HCT116 (cell line): ENCODE measurements around the gene SLCO2B1. TPM values are rescaled to one million over a fixed set of nuclear protein-coding genes. Genes with fewer than 3 reads are reported as not detected.
A peak's percentile ranks its signal among the peaks of the same experiment; 100 is the strongest.

Experiments used
- ATAC-seq: fragments of 200-7000 bp; cut with Tn5 transposase; 2 replicates; pipeline ENCODE4 v1.9.1; 2020; ENCODE audit warnings: mild to moderate bottlenecking, moderate library complexity
- BruUV-seq: library from RNA; stranded (reverse); fragments of 400-500 nt; replicated peaks from 2 replicates; lab custom pipeline; 2021; lab: Mats Ljungman, UMichigan
- CTCF ChIA-PET: fragments of 300-600 bp; sonication (Branson Sonifier 250); formaldehyde crosslinking; loops from one replicate; lab custom pipeline; 2021; ENCODE audit warnings: antibody characterized with exemption; lab: Charles Lee
- POLR2A ChIA-PET: fragments of 300-600, 350-600 bp; sonication (Branson Sonifier 250); formaldehyde crosslinking; loops from one replicate; lab custom pipeline; 2021; ENCODE audit warnings: antibody characterized with exemption; lab: Charles Lee
- RAD21 ChIA-PET, 2 experiments: fragments of 300-600 bp; sonication (Branson Sonifier 250); formaldehyde crosslinking; loops; one replicate each; lab custom pipeline; 2023; ENCODE audit warnings: low total read pairs in 2 of 2; ENCODE audit not compliant: uncharacterized antibody in 2 of 2, unreplicated experiment in 2 of 2, low non-redundant PET in 1 of 2; lab: Charles Lee
- DNase-seq: peaks from one replicate; pipeline ENCODE4 v3.0.0-alpha.2; 2010; ENCODE audit warnings: low read depth, low spot score
- H2AFZ ChIP-seq: fragments of 200-600 bp; shearing (Covaris generic), sonication (generic); 2 replicates; pipeline ENCODE4 v1.6.1; 2017; ENCODE audit warnings: low read depth, mixed run types, mixed read lengths, antibody characterized with exemption, low read length; ENCODE audit not compliant: poor library complexity, severe bottlenecking
- H3K27ac ChIP-seq: 2 replicates; pipeline ENCODE4 v1.5.1; 2012; ENCODE audit warnings: low read depth, low read length
- H3K27me3 ChIP-seq: fragments of 200-600 bp; sonication (generic); 2 replicates; pipeline ENCODE4 v1.6.1; 2016; ENCODE audit warnings: mixed run types, low read length, mixed read lengths; ENCODE audit not compliant: insufficient read depth
- H3K36me3 ChIP-seq, 2 experiments: fragments of 200-500 bp in 1 of 2; fragments of 200-600 bp in 1 of 2; sonication (Bioruptor generic) in 1 of 2; sonication (generic) in 1 of 2; 2 replicates each; pipeline versions ENCODE4 v1.5.1 to v1.6.1; 2014 to 2016; ENCODE audit warnings: low read length in 2 of 2, inconsistent platforms in 1 of 2, mixed read lengths in 1 of 2, mixed run types in 1 of 2; ENCODE audit not compliant: insufficient read depth in 2 of 2, control insufficient read depth in 1 of 2
- H3K4me1 ChIP-seq, 2 experiments: fragments of 200-600 bp in 1 of 2; sonication (generic) in 1 of 2; 2 replicates each; pipeline versions ENCODE4 v1.5.1 to v1.6.1; 2012 to 2017; ENCODE audit warnings: low read length in 2 of 2, inconsistent platforms in 1 of 2, mild to moderate bottlenecking in 1 of 2, mixed read lengths in 1 of 2, mixed run types in 1 of 2, moderate library complexity in 1 of 2; ENCODE audit not compliant: insufficient read depth in 2 of 2, control insufficient read depth in 1 of 2
- H3K4me2 ChIP-seq: fragments of 200-600 bp; sonication (generic); 2 replicates; pipeline ENCODE4 v1.6.1; 2017; ENCODE audit warnings: mixed run types, low read length, mixed read lengths
- H3K4me3 ChIP-seq, 2 experiments: fragments of 200-600 bp in 1 of 2; sonication (generic) in 1 of 2; replicated peaks in 1 of 2; 2 replicates each; pipeline ENCODE4 v1.5.1; 2011 to 2016; ENCODE audit warnings: low read length in 2 of 2, control low read depth in 1 of 2, low read depth in 1 of 2, mild to moderate bottlenecking in 1 of 2, mixed read lengths in 1 of 2, mixed run types in 1 of 2
- H3K79me2 ChIP-seq: fragments of 200-600 bp; sonication (generic); 2 replicates; pipeline ENCODE4 v1.6.1; 2017; ENCODE audit warnings: mild to moderate bottlenecking, mixed run types, low read length, moderate library complexity, mixed read lengths; ENCODE audit not compliant: insufficient read depth
- H3K9ac ChIP-seq: fragments of 200-600 bp; sonication (generic); 2 replicates; pipeline ENCODE4 v1.6.1; 2016; ENCODE audit warnings: low read length, mixed read lengths
- H3K9me2 ChIP-seq: fragments of 200-600 bp; sonication (generic), shearing (Covaris generic); 2 replicates; pipeline ENCODE4 v1.6.1; 2017; ENCODE audit warnings: mixed run types, mild to moderate bottlenecking, moderate library complexity; ENCODE audit not compliant: insufficient read depth
- H3K9me3 ChIP-seq, 2 experiments: fragments of 200-500 bp in 1 of 2; fragments of 200-600 bp in 1 of 2; sonication (Bioruptor generic) in 1 of 2; sonication (generic) in 1 of 2; 2 replicates each; pipeline ENCODE4 v1.6.1; 2014 to 2017; ENCODE audit warnings: low read length in 2 of 2, mixed read lengths in 2 of 2, inconsistent platforms in 1 of 2, low read depth in 1 of 2, mild to moderate bottlenecking in 1 of 2, mixed run types in 1 of 2, moderate library complexity in 1 of 2; ENCODE audit not compliant: control insufficient read depth in 1 of 2, insufficient read depth in 1 of 2
- H4K20me1 ChIP-seq: fragments of 200-600 bp; sonication (generic), shearing (Covaris generic); 2 replicates; pipeline ENCODE4 v1.6.1; 2017; ENCODE audit warnings: mixed run types, mild to moderate bottlenecking, moderate library complexity; ENCODE audit not compliant: insufficient read depth
- RAD21 ChIP-seq: IDR thresholded peaks from 2 replicates; pipeline ENCODE4 v1.6.1; 2012; ENCODE audit warnings: low read depth, mild to moderate bottlenecking
- intact Hi-C: fragments of 100-400 bp; cut with micrococcal nuclease; formaldehyde crosslinking; loops from 2 replicates; pipeline ENCODE4 v1.10.0; 2022
- total RNA-seq: library from RNA; stranded (reverse); gene quantifications from one replicate; pipeline ENCODE4 v1.2.1, GENCODE V29; 2021; ENCODE audit not compliant: unreplicated experiment
- TF ChIP-seq, protein P1 (sequence below): IDR thresholded peaks from 2 replicates; pipeline ENCODE4 v1.6.1; 2012; ENCODE audit warnings: low read depth
- TF ChIP-seq, protein P2 (sequence below), 3 experiments: fragments of 200-600 bp in 1 of 3; sonication (generic) in 1 of 3; IDR thresholded peaks in 2 of 3; conservative IDR thresholded peaks in 1 of 3; 2 replicates each; pipeline ENCODE4 v1.5.1; 2012 to 2017; ENCODE audit warnings: low read depth in 2 of 3, low read length in 2 of 3, antibody characterized with exemption in 1 of 3, borderline replicate concordance in 1 of 3, control low read depth in 1 of 3, mild to moderate bottlenecking in 1 of 3, mixed read lengths in 1 of 3, mixed run types in 1 of 3, moderate library complexity in 1 of 3; ENCODE audit not compliant: insufficient read depth in 1 of 3

Gene SLCO2B1
- total RNA-seq, 1 experiment from 2014 or later = 0.81 TPM

DNA sequence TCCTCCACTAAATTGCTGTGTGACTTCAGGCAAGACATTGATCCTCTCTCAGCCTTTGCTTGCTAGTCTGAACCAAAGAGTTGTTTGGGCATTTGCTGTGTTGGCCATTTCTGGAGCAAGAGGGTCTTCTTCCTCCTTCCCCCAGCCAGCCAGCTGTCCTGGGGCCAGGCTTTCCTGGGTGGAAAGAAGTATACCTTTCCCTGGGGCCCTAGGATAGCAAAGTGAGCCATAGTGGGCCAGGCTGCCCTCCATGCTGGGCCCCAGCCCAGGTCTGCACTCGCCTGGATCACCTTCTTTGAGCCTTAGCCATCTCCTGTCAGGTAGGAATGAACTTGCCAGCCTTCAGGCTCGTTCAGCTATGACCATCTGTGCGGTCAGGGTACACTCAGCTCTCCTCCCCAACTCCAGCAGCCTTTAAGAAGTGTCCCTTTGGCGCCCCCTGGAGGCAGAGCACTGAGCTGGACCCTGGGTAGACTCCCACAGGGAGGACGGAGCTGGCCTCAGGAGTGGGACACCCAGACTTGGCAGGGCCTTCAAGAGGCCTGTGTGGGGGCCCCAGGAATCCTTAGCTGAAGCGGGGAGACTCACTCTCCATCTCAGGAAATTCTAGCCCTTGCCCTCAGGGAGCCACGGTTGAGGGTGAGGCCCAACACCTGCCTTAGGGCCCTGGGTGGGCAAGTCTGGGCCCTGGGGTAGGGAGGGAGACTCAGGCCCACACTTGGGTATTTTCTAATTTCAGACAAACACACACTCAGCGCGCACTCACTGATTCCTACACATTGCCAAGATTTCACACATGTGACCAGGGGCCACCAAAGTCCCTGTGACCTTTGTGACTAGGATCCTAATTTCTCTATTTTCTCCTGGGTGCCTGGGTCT, 54.0 kb downstream of the SLCO2B1 start:
- CTCF ChIA-PET = interaction anchor here (0.6 to 4.2 kb wide), 27 partner anchors 9 to 275 kb away, joined by 3 to 255 read pairs (median 5); partner anchors contain the start of gene TPBGL
- no peaks in the 10 kb centered on the region for H3K9me2 ChIP-seq
- intact Hi-C loops = loop anchor here (1.0 kb wide), 3 partner anchors 61 to 276 kb away; no protein-coding TSS in a partner anchor
- no peak overlapping the region for H3K27ac ChIP-seq
- H2AFZ ChIP-seq = no peak overlapping the region
- ATAC-seq (peak; percentile 100), DNase-seq (peak; percentile 64)
- no peaks in the 10 kb centered on the region for H3K9me3 ChIP-seq
- TF ChIP-seq, protein P1, sequence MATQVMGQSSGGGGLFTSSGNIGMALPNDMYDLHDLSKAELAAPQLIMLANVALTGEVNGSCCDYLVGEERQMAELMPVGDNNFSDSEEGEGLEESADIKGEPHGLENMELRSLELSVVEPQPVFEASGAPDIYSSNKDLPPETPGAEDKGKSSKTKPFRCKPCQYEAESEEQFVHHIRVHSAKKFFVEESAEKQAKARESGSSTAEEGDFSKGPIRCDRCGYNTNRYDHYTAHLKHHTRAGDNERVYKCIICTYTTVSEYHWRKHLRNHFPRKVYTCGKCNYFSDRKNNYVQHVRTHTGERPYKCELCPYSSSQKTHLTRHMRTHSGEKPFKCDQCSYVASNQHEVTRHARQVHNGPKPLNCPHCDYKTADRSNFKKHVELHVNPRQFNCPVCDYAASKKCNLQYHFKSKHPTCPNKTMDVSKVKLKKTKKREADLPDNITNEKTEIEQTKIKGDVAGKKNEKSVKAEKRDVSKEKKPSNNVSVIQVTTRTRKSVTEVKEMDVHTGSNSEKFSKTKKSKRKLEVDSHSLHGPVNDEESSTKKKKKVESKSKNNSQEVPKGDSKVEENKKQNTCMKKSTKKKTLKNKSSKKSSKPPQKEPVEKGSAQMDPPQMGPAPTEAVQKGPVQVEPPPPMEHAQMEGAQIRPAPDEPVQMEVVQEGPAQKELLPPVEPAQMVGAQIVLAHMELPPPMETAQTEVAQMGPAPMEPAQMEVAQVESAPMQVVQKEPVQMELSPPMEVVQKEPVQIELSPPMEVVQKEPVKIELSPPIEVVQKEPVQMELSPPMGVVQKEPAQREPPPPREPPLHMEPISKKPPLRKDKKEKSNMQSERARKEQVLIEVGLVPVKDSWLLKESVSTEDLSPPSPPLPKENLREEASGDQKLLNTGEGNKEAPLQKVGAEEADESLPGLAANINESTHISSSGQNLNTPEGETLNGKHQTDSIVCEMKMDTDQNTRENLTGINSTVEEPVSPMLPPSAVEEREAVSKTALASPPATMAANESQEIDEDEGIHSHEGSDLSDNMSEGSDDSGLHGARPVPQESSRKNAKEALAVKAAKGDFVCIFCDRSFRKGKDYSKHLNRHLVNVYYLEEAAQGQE = no peak
- peak; percentile 92 for TF ChIP-seq RAD21
- TF ChIP-seq, protein P2, sequence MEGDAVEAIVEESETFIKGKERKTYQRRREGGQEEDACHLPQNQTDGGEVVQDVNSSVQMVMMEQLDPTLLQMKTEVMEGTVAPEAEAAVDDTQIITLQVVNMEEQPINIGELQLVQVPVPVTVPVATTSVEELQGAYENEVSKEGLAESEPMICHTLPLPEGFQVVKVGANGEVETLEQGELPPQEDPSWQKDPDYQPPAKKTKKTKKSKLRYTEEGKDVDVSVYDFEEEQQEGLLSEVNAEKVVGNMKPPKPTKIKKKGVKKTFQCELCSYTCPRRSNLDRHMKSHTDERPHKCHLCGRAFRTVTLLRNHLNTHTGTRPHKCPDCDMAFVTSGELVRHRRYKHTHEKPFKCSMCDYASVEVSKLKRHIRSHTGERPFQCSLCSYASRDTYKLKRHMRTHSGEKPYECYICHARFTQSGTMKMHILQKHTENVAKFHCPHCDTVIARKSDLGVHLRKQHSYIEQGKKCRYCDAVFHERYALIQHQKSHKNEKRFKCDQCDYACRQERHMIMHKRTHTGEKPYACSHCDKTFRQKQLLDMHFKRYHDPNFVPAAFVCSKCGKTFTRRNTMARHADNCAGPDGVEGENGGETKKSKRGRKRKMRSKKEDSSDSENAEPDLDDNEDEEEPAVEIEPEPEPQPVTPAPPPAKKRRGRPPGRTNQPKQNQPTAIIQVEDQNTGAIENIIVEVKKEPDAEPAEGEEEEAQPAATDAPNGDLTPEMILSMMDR (IDR thresholded peaks at IDR 0.05 in 2 of 3, conservative IDR thresholded peaks at IDR 0.05 in 1 of 3; ENCODE audit: borderline replicate concordance in 1 of 3, insufficient read depth in 1 of 3, low read depth in 2 of 3, low read length in 2 of 3) = peak; percentile 94 to 97 (median 94)
- H3K27me3 ChIP-seq = peaks cover 30% of the 10 kb centered on the region
- H4K20me1 ChIP-seq = no peaks in the 10 kb centered on the region
- no peaks in the 10 kb centered on the region for H3K79me2 ChIP-seq
- no TSS peak for BruUV-seq
- RAD21 ChIA-PET = interaction anchor here (0.6 to 2.3 kb wide), 11 partner anchors 33 to 182 kb away, joined by 3 to 24 read pairs (median 14); no protein-coding TSS in a partner anchor
- POLR2A ChIA-PET = interaction anchor here (1.0 to 1.1 kb wide), 4 partner anchors 11 to 64 kb away, joined by 3 to 8 read pairs (median 3); no protein-coding TSS in a partner anchor
- H3K4me3 ChIP-seq = no peak overlapping the region
- H3K4me1 ChIP-seq = no peaks in the 10 kb centered on the region
- no peak overlapping the region for H3K4me2 ChIP-seq
- no peaks in the 10 kb centered on the region for H3K36me3 ChIP-seq
- H3K9ac ChIP-seq = no peak overlapping the region
